Breast epithelium (tissue), 3 donors: Measurements from ENCODE around the gene GLIS1.

Experiments used
- CTCF ChIP-seq, 3 donors: fragments of 450-650 bp; IDR thresholded peaks; one replicate each; pipeline ENCODE4 v1.5.1; 2016 to 2017; ENCODE audit warnings: antibody characterized with exemption in 3 of 3, mild to moderate bottlenecking in 3 of 3, moderate library complexity in 3 of 3
- POLR2A ChIP-seq: fragments of 450-650 bp; IDR thresholded peaks from one replicate; pipeline ENCODE4 v1.6.1; 2016; ENCODE audit warnings: antibody characterized with exemption, mild to moderate bottlenecking, moderate library complexity
- POLR2AphosphoS5 ChIP-seq, 3 donors: sonication (generic); formaldehyde crosslinking; IDR thresholded peaks; one replicate each; pipeline ENCODE4 v1.6.1; 2017; ENCODE audit warnings: antibody characterized with exemption in 3 of 3

- no peak for TF ChIP-seq CTCF (IDR thresholded peaks at IDR 0.05)
- TF ChIP-seq POLR2A: no peak
- no peak for TF ChIP-seq POLR2AphosphoS5 (IDR thresholded peaks at IDR 0.05)
Measured at GRCh38 chr1:53599481-53599880, 139.5 kb downstream of the GLIS1 start.
